AG09309 (cell line): ENCODE data around the gene SLC10A7.

Source experiments
- DNase-seq: peaks from one replicate; pipeline ENCODE4 v3.0.0-alpha.2; 2010; ENCODE audit warnings: low read depth
- H3K4me3 ChIP-seq: 2 replicates; pipeline ENCODE4 v1.5.1; 2011; ENCODE audit warnings: mild to moderate bottlenecking, low read depth, low read length, moderate library complexity; ENCODE audit not compliant: control insufficient read depth
- TF ChIP-seq, protein P1 (sequence below): IDR thresholded peaks from 2 replicates; pipeline ENCODE4 v1.5.1; 2011; ENCODE audit warnings: mild to moderate bottlenecking, low read depth, low read length, inconsistent platforms; ENCODE audit not compliant: insufficient read depth, control insufficient read depth; ENCODE audit errors: missing control alignments

Gene SLC10A7

DNA sequence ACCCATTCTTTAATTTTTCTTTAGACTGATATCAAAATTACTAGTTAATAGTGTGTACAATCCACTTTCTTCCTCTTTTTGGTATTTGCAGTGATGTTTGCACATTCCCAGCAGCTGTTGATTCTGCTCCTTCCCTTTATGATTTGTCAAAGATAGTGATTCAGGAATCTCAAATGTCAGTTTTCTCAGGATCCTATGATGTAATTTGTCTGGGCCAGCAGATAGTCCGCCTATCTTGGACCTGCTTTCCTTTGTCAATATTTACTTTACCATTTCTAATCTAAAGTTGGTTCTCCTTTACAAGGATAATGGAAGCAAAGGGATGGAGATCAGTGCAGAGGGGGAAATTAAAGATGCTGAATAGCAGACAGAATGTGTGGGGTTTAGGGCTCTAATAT lies 185.3 kb downstream of the SLC10A7 start:
- TF ChIP-seq, protein P1, sequence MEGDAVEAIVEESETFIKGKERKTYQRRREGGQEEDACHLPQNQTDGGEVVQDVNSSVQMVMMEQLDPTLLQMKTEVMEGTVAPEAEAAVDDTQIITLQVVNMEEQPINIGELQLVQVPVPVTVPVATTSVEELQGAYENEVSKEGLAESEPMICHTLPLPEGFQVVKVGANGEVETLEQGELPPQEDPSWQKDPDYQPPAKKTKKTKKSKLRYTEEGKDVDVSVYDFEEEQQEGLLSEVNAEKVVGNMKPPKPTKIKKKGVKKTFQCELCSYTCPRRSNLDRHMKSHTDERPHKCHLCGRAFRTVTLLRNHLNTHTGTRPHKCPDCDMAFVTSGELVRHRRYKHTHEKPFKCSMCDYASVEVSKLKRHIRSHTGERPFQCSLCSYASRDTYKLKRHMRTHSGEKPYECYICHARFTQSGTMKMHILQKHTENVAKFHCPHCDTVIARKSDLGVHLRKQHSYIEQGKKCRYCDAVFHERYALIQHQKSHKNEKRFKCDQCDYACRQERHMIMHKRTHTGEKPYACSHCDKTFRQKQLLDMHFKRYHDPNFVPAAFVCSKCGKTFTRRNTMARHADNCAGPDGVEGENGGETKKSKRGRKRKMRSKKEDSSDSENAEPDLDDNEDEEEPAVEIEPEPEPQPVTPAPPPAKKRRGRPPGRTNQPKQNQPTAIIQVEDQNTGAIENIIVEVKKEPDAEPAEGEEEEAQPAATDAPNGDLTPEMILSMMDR: no peak
- no peak for DNase-seq
- no peak overlapping the region for H3K4me3 ChIP-seq

DNA sequence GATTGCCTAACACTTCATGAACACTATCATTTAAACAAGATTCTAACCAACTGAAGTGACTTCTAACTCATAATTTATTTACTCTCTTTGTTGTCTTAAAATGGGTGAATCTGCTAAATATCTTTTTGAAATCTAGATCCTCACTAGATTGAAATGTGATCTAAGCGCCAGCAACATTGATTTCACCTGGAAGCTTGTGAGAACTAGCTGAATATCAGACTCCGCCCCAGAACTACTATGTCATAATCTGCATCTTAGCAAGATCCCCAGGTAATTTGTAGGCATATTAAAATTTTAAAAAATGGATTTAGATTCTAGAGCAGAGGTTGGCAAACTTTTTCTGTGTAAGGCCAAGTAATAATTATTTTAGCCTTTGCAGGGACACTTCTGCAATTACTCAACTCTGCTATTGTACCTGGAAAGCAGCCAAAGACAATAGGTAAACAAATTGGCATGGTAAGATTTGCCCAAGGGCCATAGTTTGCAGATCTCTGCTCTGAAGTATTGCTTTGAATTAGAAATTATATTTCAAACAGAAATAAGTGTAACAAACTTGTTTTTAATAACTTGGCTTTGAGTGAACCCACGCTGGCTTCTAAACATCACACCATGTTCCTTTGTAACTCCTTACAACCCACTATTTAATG lies 185.9 kb downstream of the SLC10A7 start:
- no peak for DNase-seq
- H3K4me3 ChIP-seq: no peak overlapping the region
- TF ChIP-seq, protein P1: no peak

DNA sequence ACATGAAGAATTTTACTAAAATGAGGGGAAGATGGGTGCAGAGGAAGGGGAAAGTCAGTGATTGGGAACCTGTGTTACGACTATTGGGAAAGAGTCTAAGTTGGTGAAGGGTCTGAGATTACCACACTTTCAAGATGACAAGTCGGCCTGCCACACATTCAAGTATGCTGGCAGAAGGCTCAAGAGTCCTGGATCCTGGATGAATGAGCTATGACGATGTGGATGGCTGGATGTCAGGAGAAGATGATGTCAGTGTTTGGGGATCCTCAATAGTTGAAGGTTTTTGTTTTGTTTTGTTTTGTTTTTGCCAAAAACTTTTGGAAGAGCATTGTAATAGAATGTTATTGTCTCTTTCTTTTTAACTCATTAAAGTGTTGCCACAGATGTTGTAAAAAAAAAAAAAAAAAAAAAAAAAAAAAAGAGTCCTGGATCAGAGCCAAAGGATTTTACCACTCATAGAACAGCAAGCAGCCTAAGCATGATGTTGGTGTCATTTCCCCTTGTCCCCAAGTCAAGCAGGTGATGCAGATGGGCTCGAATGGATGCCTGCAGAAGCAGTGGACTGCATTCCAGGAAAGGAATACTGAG lies 186.8 kb downstream of the SLC10A7 start:
- no peak overlapping the region for H3K4me3 ChIP-seq
- no peak for DNase-seq
- TF ChIP-seq, protein P1: no peak

DNA sequence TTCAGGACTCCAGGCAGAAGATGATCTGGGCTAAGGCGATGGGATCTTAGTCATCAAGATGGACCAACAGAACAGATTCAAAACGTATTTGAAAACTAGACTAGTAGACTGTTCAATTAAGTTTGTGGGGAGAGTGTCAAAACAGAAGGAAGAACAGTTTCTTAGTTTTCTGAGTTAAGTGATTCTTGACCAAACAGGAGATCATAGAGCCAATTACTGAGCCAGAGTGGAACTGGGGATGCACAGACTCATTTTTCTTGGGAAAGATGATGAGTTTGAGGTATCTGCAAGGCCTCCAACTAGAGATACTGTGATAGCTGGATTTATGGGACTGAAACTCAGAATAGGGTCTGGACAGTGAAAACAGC lies 187.9 kb downstream of the SLC10A7 start:
- DNase-seq: no peak
- peak overlapping the region; percentile 29 for H3K4me3 ChIP-seq
- TF ChIP-seq, protein P1: no peak

DNA sequence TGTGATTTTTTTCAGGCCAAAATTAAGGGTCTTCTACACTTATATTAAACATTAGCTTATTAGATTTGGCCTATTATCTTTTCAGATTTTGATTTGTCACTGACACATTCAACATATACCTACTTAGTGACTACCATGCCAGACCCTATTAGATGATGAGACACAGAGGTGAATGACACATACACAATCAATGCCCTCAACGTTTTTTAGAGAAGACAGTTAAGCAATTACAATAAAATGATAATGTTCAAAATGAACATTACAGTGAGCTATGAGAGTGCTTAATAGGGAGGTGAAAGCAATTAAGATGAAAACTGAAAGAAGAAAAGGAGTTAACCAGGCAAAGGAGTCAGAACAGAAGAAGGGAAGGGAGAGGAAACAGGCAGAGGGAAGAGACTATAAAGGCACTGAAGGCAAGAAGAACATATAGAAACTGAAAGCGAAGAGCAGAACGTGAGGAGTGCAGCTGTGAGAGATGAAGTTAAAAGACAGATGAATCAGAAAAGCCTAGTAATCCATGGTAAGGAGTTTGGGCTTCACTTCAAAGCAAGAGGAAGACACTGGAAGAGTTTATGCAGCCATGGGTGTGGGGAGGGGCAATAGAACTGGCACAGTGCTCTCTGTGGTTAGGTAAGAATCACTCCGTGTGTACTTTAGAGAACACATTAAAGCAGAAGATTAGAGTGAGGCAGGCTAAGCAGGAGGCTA lies 188.4 kb downstream of the SLC10A7 start:
- TF ChIP-seq, protein P1: no peak
- DNase-seq: peak; percentile 59
- peak overlapping the region; percentile 29 for H3K4me3 ChIP-seq

DNA sequence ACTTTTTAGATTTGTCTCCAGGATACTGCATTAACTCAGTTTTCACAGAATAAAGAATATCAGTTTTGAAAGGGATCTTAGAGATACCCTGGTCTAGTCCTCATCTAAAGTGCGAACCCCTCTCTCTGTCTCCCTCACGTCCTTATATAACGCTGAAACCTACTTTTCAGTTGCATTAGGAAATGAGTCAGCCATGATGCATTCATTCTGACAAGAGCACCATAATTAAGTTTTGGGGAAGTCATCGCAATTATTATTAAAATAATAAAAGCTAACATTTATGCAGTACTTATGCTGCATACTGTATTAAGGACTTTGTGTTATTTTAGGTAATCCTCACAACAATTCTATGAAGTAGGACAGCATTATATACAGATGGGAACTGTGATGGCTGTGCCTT lies 191.3 kb downstream of the SLC10A7 start:
- TF ChIP-seq, protein P1: no peak
- DNase-seq: no peak
- no peak overlapping the region for H3K4me3 ChIP-seq
